Epithelial cell of proximal tubule (primary cell): ENCODE data around the gene TRIM41. TPM values are rescaled to one million over a fixed set of nuclear protein-coding genes. Genes with fewer than 3 reads are reported as not detected.
"Not testable (repeated sequence)": the region's sequence is repeated elsewhere in the genome, so short reads cannot be mapped to it uniquely, and the experiment has no call there.

Source experiments
- DNase-seq: peaks from one replicate; pipeline ENCODE4 v3.0.0-alpha.2; 2011; ENCODE audit warnings: low read depth
- H3K4me3 ChIP-seq: 2 replicates; pipeline ENCODE4 v1.5.1; 2011; ENCODE audit warnings: low read depth, mild to moderate bottlenecking, low read length
- CTCF ChIP-seq: conservative IDR thresholded peaks from 2 replicates; pipeline ENCODE4 v1.5.1; 2012; ENCODE audit warnings: low read depth, mild to moderate bottlenecking, low read length
- total RNA-seq: library from RNA; depleted of rRNA; stranded (reverse); fragments of >200 nt; gene quantifications from 2 replicates; pipeline ENCODE4 v1.2.3, GENCODE V29; 2015

TRIM41 gene
- total RNA-seq, 1 donor from 2014 or later: 12.4 TPM

- H3K4me3 ChIP-seq, DNase-seq: not testable (repeated sequence)
- peak; percentile 29 for TF ChIP-seq CTCF
These were observed 50.3 kb downstream of the TRIM41 start for GRCh38 chr5:181273433-181273744.

GRCh38 chr5:181280251-181280762 is 57.2 kb downstream of the TRIM41 start:
- H3K4me3 ChIP-seq: no peak overlapping the region
- DNase-seq: no peak
- no peak for TF ChIP-seq CTCF

- no peak for DNase-seq
- no peak for TF ChIP-seq CTCF
- H3K4me3 ChIP-seq: no peak overlapping the region
These were observed 58.2 kb downstream of the TRIM41 start for GRCh38 chr5:181281077-181281983.

- no peak overlapping the region for H3K4me3 ChIP-seq
- no peak for TF ChIP-seq CTCF
- no peak for DNase-seq
These were observed 58.9 kb downstream of the TRIM41 start for GRCh38 chr5:181281984-181282316.

GRCh38 chr5:181282415-181282814 is 59.3 kb downstream of the TRIM41 start:
- H3K4me3 ChIP-seq, DNase-seq: not testable (repeated sequence)

- no peak overlapping the region for H3K4me3 ChIP-seq
- no peak for TF ChIP-seq CTCF
- DNase-seq: no peak
These were observed 59.8 kb downstream of the TRIM41 start for GRCh38 chr5:181282874-181283273.

GRCh38 chr5:181283347-181283746 is 60.3 kb downstream of the TRIM41 start:
- no peak for TF ChIP-seq CTCF
- no peak overlapping the region for H3K4me3 ChIP-seq
- no peak for DNase-seq
